Urinary bladder (tissue), 4 donors: ENCODE measurements around the gene IFRD2. TPM values are rescaled to one million over a fixed set of nuclear protein-coding genes. Genes with fewer than 3 reads are reported as not detected.
"Not testable (repeated sequence)": the region's sequence is repeated elsewhere in the genome, so short reads cannot be mapped to it uniquely, and the experiment has no call there.

Experiments
- DNase-seq: peaks from one replicate; pipeline ENCODE4 v3.0.0-alpha.2; 2015; ENCODE audit errors: extremely low spot score
- H3K27ac ChIP-seq: one replicate; pipeline ENCODE4 v1.5.1; 2013; ENCODE audit warnings: low read depth, mild to moderate bottlenecking, moderate library complexity
- H3K36me3 ChIP-seq: one replicate; pipeline ENCODE4 v1.6.1; 2013; ENCODE audit warnings: mild to moderate bottlenecking, moderate library complexity; ENCODE audit not compliant: insufficient read depth
- H3K4me1 ChIP-seq: one replicate; pipeline ENCODE4 v1.6.1; 2013; ENCODE audit warnings: mild to moderate bottlenecking, moderate library complexity; ENCODE audit not compliant: insufficient read depth
- H3K4me3 ChIP-seq: one replicate; pipeline ENCODE4 v1.5.1; 2013; ENCODE audit warnings: low read depth, low read length
- WGBS: extraction: QIAGEN DNeasy Blood & Tissue Kit; methylation state at CpG from one replicate; pipeline ENCODE4 v1.1.7; 2013; 5-methylcytosine and 5-hydroxymethylcytosine counted together
- polyA plus RNA-seq: library from polyadenylated mRNA; stranded (reverse); fragments of 200-250 nt; gene quantifications from one replicate; pipeline ENCODE4 v1.2.3, GENCODE V29; 2013
- total RNA-seq: library from RNA; depleted of rRNA; stranded (reverse); fragments of >200 nt; gene quantifications from one replicate; pipeline ENCODE4 v1.2.3, GENCODE V29; 2014
- donor health status: healthy with polysubstance abuse.
- donor health status: healthy.

IFRD2 gene
- total and polyA plus RNA-seq, 2 donors, result 19.5 to 52.9 TPM

GRCh38 chr3:50294089-50294488, 1.9 kb upstream of the IFRD2 start:
- WGBS, result 88% methylated on average over 4 of the region's 4 CpGs
- no peak overlapping the region for H3K27ac ChIP-seq
- H3K4me3 ChIP-seq, result no peak overlapping the region
- H3K4me1 ChIP-seq, result no peaks in the 10 kb centered on the region
- H3K36me3 ChIP-seq, result no peaks in the 10 kb centered on the region
- DNase-seq, result no peak

- Histone ChIP-seq H3K4me3 (no peak overlapping the region), H3K27ac (no peak overlapping the region), H3K4me1 (no peaks in the 10 kb centered on the region), H3K36me3 (no peaks in the 10 kb centered on the region)
- WGBS, result 74% methylated on average over 12 of the region's 12 CpGs
- DNase-seq, result no peak
These were observed 1.0 kb upstream of the IFRD2 start for GRCh38 chr3:50293079-50293801.

- Histone ChIP-seq H3K36me3 (no peaks in the 10 kb centered on the region), H3K4me3 (no peak overlapping the region), H3K27ac (no peak overlapping the region), H3K4me1 (no peaks in the 10 kb centered on the region)
- WGBS, result 94% methylated on average over 16 of the region's 16 CpGs
- DNase-seq, result no peak
These were observed 2.0 kb downstream of the IFRD2 start for GRCh38 chr3:50290161-50290641.

- Histone ChIP-seq H3K4me1 (no peaks in the 10 kb centered on the region), H3K27ac (no peak overlapping the region), H3K4me3 (no peak overlapping the region), H3K36me3 (no peaks in the 10 kb centered on the region)
- DNase-seq, result no peak
- 92% methylated on average over 6 of the region's 6 CpGs for WGBS
These were observed 3.1 kb downstream of the IFRD2 start for GRCh38 chr3:50289130-50289529.

GRCh38 chr3:50288387-50289007, 3.7 kb downstream of the IFRD2 start:
- Histone ChIP-seq H3K27ac (no peak overlapping the region), H3K4me1 (no peaks in the 10 kb centered on the region), H3K36me3 (no peaks in the 10 kb centered on the region), H3K4me3 (no peak overlapping the region)
- WGBS, result 95% methylated on average over 23 of the region's 23 CpGs
- no peak for DNase-seq

- Histone ChIP-seq H3K36me3 (no peaks in the 10 kb centered on the region), H3K4me3 (no peak overlapping the region), H3K4me1 (no peaks in the 10 kb centered on the region), H3K27ac (no peak overlapping the region)
- WGBS, result 90% methylated on average over 1 of the region's 1 CpG
- no peak for DNase-seq
These were observed 5.0 kb downstream of the IFRD2 start for GRCh38 chr3:50287262-50287661.

- 88% methylated on average over 28 of the region's 28 CpGs for WGBS
- Histone ChIP-seq H3K36me3 (no peaks in the 10 kb centered on the region), H3K27ac (no peak overlapping the region), H3K4me3 (no peak overlapping the region), H3K4me1 (no peaks in the 10 kb centered on the region)
- no peak for DNase-seq
These were observed 5.7 kb downstream of the IFRD2 start for GRCh38 chr3:50286322-50287227.

GRCh38 chr3:50284121-50284520, 8.1 kb downstream of the IFRD2 start:
- 82% methylated on average over 6 of the region's 6 CpGs for WGBS
- H3K36me3 ChIP-seq, H3K4me1 ChIP-seq, H3K27ac ChIP-seq, H3K4me3 ChIP-seq, DNase-seq: not testable (repeated sequence)

GRCh38 chr3:50279255-50280016, 12.8 kb downstream of the IFRD2 start:
- H3K27ac ChIP-seq, result no peak overlapping the region
- WGBS, result 89% methylated on average over 8 of the region's 8 CpGs
- DNase-seq, result no peak

GRCh38 chr3:50278880-50279224, 13.4 kb downstream of the IFRD2 start, which contains the start of gene LSMEM2:
TSS of gene LSMEM2 (plus strand) at chr3:50279087. CDS start at chr3:50279114, 27 bp downstream.
- Histone ChIP-seq H3K36me3 (no peaks in the 10 kb centered on the region), H3K27ac (no peak within 1 kb of the TSS), H3K4me1 (no peaks in the 10 kb centered on the region), H3K4me3 (no peak within 1 kb of the TSS)
- 41% methylated on average over 2 of the region's 2 CpGs for WGBS
- no peak for DNase-seq

More at GRCh38 chr3:50279255-50280016, 12.8 kb downstream of the IFRD2 start:
- Histone ChIP-seq H3K36me3 (no peaks in the 10 kb centered on the region), H3K4me1 (no peaks in the 10 kb centered on the region), H3K4me3 (no peak overlapping the region)

- no peak for DNase-seq
- H3K27ac ChIP-seq, result no peak overlapping the region
- WGBS, result 72% methylated on average over 4 of the region's 4 CpGs
- no peaks in the 10 kb centered on the region for H3K4me1 ChIP-seq
- no peaks in the 10 kb centered on the region for H3K36me3 ChIP-seq
- H3K4me3 ChIP-seq, result no peak overlapping the region
These were observed 13.9 kb downstream of the IFRD2 start for GRCh38 chr3:50278123-50278879.

- WGBS, result 83% methylated on average over 17 of the region's 17 CpGs
- Histone ChIP-seq H3K36me3 (no peaks in the 10 kb centered on the region), H3K27ac (no peak overlapping the region), H3K4me1 (no peaks in the 10 kb centered on the region), H3K4me3 (no peak overlapping the region)
- DNase-seq, result no peak
These were observed 15.5 kb downstream of the IFRD2 start for GRCh38 chr3:50276762-50277101.
